ENCODE measurements around the gene NEK4. TPM values are rescaled to one million over a fixed set of nuclear protein-coding genes. Genes with fewer than 3 reads are reported as not detected.

The NEK4 gene
- total RNA-seq, 1 donor from 2014 or later, result 15.1 TPM

DNA sequence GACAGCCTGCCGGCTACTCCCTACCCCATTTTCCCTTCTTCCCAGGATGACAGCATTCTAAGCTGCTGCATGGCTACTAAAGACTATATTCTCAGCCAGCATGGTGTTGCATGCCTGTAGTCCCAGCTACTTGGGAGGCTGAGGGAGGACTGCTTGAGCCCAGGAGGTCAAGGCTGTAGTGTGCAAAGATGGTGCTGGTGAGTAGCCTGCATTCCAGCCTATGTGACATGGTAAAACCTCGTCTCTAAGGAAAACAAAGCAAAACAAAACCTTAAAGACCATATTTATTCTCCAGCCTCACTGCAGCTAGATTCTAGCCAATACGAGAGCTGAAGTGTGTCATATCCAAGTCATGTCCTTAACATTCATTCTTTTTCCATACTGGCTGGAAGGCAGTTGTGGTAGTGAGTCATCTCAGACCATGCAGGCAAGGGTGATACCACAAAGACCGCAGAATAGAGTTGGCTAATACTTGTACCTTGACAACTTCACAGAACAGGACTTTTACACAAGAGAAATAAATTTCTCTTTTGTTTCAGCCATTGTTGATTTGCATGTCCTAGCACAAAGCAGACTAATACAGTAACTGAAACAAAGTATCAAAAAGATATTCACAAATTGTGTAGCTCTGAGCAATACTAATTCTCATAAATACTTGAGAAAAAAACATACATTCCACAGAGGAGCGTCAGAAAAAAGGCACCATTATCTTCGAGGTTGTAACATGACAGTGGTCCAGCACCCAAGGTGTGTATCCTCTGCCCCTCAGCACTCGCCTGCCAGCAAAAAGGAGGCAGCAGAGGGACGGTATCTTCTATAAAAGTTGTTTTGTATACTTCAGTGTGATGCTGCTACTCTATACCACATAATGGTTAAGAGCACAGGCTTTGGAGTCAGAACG lies 99.9 kb downstream of the NEK4 start:
- peak overlapping the region; percentile 27 for H3K4me3 ChIP-seq (ENCODE audit: insufficient read depth, low read depth, low read length)
- no peaks in the 10 kb centered on the region for H4K20me1 ChIP-seq (ENCODE audit: insufficient read depth, low read length)
- TF ChIP-seq CTCF (IDR thresholded peaks at IDR 0.05; ENCODE audit: insufficient read depth, low read depth, low read length), result no peak
- no peak for TF ChIP-seq EZH2 (IDR thresholded peaks at IDR 0.05; ENCODE audit: insufficient read depth, low read length)
- H3K4me1 ChIP-seq (ENCODE audit: insufficient read depth, low read length), result peaks cover 23% of the 10 kb centered on the region
- Mint-ChIP-seq H3K4me3 (ENCODE audit: unreplicated experiment) (peak overlapping the region; percentile 51), H3K27me3 (ENCODE audit: low read depth, unreplicated experiment) (no peaks in the 10 kb centered on the region), H3K36me3 (ENCODE audit: low read depth, unreplicated experiment) (peaks cover 4% of the 10 kb centered on the region), H3K4me1 (ENCODE audit: low read depth, unreplicated experiment) (peaks cover 28% of the 10 kb centered on the region), H3K27ac (ENCODE audit: unreplicated experiment) (peak overlapping the region; percentile 96), H3K9me3 (ENCODE audit: unreplicated experiment) (no peaks in the 10 kb centered on the region)
- DNase-seq (ENCODE audit: low read depth) (peak; percentile 100), FAIRE-seq (peak; percentile 97)
- H3K9ac ChIP-seq (ENCODE audit: low read length), result peak overlapping the region; percentile 76
- H2AFZ ChIP-seq (ENCODE audit: low read depth, low read length), result no peak overlapping the region
- H3K9me3 ChIP-seq (ENCODE audit: insufficient read depth, low read depth, low read length), result no peaks in the 10 kb centered on the region
- H3K27me3 ChIP-seq (ENCODE audit: insufficient read depth, low read length), result no peaks in the 10 kb centered on the region
- peaks cover 32% of the 10 kb centered on the region for H3K79me2 ChIP-seq (ENCODE audit: insufficient read depth, low read length)
- H3K4me2 ChIP-seq (ENCODE audit: low read length), result peak overlapping the region; percentile 77
- H3K36me3 ChIP-seq (ENCODE audit: insufficient read depth, low read length), result peaks cover 19% of the 10 kb centered on the region
- peak overlapping the region; percentile 93 for H3K27ac ChIP-seq (ENCODE audit: low read depth, low read length)

DNA sequence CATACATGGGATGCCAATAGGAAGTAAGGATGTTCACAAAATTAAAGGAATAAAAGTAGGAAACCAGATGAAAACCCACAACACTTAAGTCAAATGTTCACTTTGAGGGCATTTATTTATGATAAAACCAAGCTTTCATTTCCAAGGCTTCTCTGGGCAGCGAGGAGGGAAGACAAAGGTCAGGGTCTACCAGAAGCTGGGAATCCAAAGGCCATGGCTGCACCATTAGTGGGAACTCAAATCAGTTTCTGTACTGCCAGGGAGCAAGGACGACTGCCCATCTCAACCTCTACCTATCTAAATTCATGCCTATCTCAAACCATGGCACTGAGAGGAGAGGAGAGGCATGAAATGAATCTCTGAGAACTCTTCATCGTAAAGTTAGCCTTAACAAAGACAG lies 107.6 kb downstream of the NEK4 start:
- Histone ChIP-seq H3K9me3 (ENCODE audit: insufficient read depth, low read depth, low read length) (no peaks in the 10 kb centered on the region), H4K20me1 (ENCODE audit: insufficient read depth, low read length) (peaks cover 8% of the 10 kb centered on the region), H3K4me1 (ENCODE audit: insufficient read depth, low read length) (no peaks in the 10 kb centered on the region), H3K36me3 (ENCODE audit: insufficient read depth, low read length) (peaks cover 43% of the 10 kb centered on the region), H3K27ac (ENCODE audit: low read depth, low read length) (no peak overlapping the region), H3K4me2 (ENCODE audit: low read length) (no peak overlapping the region), H3K79me2 (ENCODE audit: insufficient read depth, low read length) (peaks cover 40% of the 10 kb centered on the region), H2AFZ (ENCODE audit: low read depth, low read length) (no peak overlapping the region), H3K27me3 (ENCODE audit: insufficient read depth, low read length) (no peaks in the 10 kb centered on the region), H3K4me3 (ENCODE audit: insufficient read depth, low read depth, low read length) (no peak overlapping the region), H3K9ac (ENCODE audit: low read length) (no peak overlapping the region)
- Mint-ChIP-seq H3K4me1 (ENCODE audit: low read depth, unreplicated experiment) (peaks cover 1% of the 10 kb centered on the region), H3K4me3 (ENCODE audit: unreplicated experiment) (no peak overlapping the region), H3K36me3 (ENCODE audit: low read depth, unreplicated experiment) (peaks cover 22% of the 10 kb centered on the region), H3K27me3 (ENCODE audit: low read depth, unreplicated experiment) (no peaks in the 10 kb centered on the region), H3K27ac (ENCODE audit: unreplicated experiment) (no peak overlapping the region), H3K9me3 (ENCODE audit: unreplicated experiment) (no peaks in the 10 kb centered on the region)
- no peak for FAIRE-seq
- TF ChIP-seq CTCF (IDR thresholded peaks at IDR 0.05; ENCODE audit: insufficient read depth, low read depth, low read length) (no peak), EZH2 (IDR thresholded peaks at IDR 0.05; ENCODE audit: insufficient read depth, low read length) (no peak)
- no peak for DNase-seq (ENCODE audit: low read depth)

DNA sequence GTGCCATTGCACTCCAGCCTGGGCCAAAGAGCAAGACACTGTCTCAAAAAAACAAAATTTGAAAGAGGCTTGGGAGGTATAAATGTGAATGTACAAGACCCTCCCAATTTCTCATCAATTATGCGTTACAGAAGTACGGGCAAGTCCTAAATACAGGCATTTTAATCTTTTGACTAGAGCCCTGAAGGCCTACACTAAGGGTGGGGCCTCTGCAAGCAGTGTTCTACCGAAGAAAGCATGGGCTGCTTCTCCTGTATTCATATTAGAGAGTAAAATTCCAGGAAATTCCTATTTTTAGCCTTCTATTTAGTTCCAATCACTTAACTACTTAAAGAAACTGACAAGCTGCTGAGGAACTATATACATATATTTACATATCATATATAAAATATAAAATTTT lies 110.7 kb downstream of the NEK4 start:
- Histone ChIP-seq H3K27ac (ENCODE audit: low read depth, low read length) (no peak overlapping the region), H3K36me3 (ENCODE audit: insufficient read depth, low read length) (peaks cover 46% of the 10 kb centered on the region), H3K9me3 (ENCODE audit: insufficient read depth, low read depth, low read length) (no peaks in the 10 kb centered on the region), H3K9ac (ENCODE audit: low read length) (no peak overlapping the region), H3K4me1 (ENCODE audit: insufficient read depth, low read length) (no peaks in the 10 kb centered on the region), H3K4me2 (ENCODE audit: low read length) (no peak overlapping the region), H4K20me1 (ENCODE audit: insufficient read depth, low read length) (peaks cover 8% of the 10 kb centered on the region), H3K27me3 (ENCODE audit: insufficient read depth, low read length) (no peaks in the 10 kb centered on the region), H3K4me3 (ENCODE audit: insufficient read depth, low read depth, low read length) (no peak overlapping the region), H2AFZ (ENCODE audit: low read depth, low read length) (no peak overlapping the region), H3K79me2 (ENCODE audit: insufficient read depth, low read length) (peaks cover 31% of the 10 kb centered on the region)
- Mint-ChIP-seq H3K27ac (ENCODE audit: unreplicated experiment) (no peak overlapping the region), H3K4me1 (ENCODE audit: low read depth, unreplicated experiment) (peaks cover 1% of the 10 kb centered on the region), H3K36me3 (ENCODE audit: low read depth, unreplicated experiment) (peaks cover 23% of the 10 kb centered on the region), H3K4me3 (ENCODE audit: unreplicated experiment) (no peak overlapping the region), H3K9me3 (ENCODE audit: unreplicated experiment) (no peaks in the 10 kb centered on the region), H3K27me3 (ENCODE audit: low read depth, unreplicated experiment) (no peaks in the 10 kb centered on the region)
- TF ChIP-seq EZH2 (IDR thresholded peaks at IDR 0.05; ENCODE audit: insufficient read depth, low read length) (no peak), CTCF (IDR thresholded peaks at IDR 0.05; ENCODE audit: insufficient read depth, low read depth, low read length) (no peak)
- FAIRE-seq (no peak), DNase-seq (ENCODE audit: low read depth) (no peak)

Measured in astrocyte (in vitro differentiated cells and primary cell).